NCI-H526 (cell line): ENCODE measurements around the gene MAP4K3.
A peak's percentile ranks its signal among the peaks of the same experiment; 100 is the strongest.

ENCODE experiments used
- DNase-seq, 2 experiments: peaks; one replicate each; lab custom pipeline; 2025; lab: John Stamatoyannopoulos, UW

Gene MAP4K3

DNA sequence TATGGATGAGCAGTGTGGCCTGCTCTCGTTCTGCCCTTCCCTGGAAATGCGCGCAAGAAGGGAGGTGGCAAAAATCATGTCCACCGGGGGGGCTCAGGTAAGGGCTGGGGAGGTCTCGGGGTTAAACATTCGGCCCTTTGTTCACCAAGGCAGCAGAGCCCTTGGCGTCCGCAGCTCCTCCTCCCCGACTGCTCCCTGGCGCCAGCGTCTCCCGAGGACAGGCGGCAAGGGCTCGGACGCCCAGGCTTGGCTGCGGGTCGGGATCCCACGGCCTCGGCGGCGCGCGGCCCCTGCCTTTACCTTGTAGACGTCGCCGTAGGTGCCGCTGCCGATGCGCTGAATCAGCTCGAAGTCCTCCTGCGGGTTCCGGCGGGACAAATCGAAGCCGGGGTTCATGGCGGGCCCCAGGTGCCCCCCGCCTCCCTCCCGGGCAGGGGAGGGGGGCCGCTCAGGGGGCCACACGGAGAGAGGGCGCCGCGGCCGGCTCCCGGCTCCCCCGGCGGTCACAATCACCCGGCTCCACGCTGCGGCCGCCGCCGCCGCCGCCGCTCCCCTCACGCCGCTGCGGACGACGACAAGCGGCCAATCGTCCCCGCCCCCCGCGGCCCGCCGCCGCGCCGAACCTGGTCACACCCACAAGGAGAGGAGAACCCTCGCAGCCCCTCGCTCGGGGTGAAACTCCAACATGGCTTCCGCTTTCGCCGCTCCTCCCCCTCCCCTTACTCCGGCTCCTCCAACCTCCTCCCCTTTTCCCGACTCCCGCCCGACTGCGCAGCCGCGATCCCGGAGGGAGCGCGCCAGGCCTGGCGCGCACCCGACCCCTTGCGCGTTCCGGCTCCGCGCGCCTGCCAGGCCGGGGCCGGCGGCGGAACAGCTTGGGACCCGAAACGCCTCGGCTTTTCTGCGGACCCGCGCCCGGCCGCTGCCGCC lies at the start of gene MAP4K3:
Gene MAP4K3, minus strand, starts transcription at position 694 of the 930 bp plus-strand sequence. Its CDS starts 298 bp downstream, at position 396.
- peak; percentile 90 to 98 for DNase-seq

DNA sequence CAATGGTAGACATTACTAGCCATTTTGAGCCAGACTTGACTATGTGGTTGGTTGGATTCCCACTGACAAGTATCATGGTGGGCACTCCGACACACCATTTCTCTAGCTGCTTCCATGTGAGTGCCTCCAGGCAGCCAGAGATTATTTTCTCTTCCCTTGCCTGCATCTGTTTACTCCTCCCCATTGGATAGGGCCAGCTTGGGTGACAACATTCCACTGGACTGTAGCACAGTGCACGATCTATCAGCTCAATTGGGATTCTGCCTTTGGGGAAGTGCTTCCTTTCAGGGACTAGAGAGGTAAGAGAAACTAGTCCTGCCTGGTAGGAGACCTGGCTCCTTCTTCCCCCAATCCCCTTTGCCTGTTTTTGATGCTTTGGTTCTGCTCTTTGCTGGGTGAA lies 49.0 kb upstream of the MAP4K3 start:
- no peak for DNase-seq

DNA sequence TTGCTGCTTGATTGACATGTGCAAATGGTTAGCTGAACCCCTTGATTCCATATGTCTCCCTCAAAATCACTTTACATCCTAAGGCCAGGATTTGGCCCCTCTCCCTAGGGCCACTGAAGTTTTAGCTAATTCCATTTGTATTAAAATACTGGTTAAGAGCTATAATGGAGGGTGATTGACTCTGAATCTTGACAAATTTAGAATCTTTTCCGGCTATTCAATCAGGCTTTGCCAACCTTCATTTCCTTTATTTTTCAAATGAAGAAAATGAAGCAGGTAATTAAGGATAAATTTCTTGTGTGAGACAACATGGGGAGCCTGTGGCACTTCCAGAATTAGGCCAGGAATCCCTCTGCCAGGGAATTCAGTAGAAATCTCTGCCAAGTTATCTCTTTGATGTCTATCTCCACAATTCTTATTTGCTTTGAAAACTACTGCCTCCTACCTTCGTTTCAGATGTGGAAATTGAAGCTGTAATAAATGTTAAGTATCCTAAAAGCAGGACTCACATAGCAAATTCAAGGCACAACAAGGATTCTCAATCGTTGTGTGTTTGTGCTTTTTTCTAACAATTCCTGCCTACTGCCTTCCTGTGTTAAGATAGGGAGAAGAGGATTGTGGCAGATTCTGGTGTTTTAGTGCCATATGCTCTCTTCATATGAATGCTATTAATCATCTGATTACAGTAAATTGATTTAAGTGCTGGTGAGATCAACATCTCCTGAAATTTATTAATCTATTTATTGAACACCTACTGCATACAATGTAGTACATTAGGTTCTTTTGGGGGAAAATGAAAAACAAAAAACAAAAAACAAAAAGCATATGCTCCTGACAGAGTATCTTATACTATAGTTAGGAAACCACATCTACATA lies 47.8 kb upstream of the MAP4K3 start:
- no peak for DNase-seq

DNA sequence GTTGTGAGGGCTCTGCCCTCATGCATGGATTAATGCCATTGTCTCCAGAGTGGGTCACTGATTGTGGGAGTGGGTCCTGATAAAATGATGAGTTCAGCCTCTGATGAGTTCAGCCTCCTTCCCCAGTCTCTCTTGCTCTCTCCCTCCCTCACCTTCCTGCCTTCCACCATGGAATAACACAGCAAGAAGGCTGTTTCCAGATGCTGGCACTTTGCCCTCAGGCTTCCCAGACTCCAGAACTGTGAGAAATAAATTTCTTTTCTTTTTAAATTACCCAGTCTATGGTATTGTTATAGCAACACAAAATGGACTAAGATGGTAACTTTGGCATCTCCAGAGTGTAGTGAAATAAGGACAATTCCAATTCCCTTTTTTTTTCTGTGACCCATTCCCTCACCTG lies 47.1 kb upstream of the MAP4K3 start:
- DNase-seq, result no peak

DNA sequence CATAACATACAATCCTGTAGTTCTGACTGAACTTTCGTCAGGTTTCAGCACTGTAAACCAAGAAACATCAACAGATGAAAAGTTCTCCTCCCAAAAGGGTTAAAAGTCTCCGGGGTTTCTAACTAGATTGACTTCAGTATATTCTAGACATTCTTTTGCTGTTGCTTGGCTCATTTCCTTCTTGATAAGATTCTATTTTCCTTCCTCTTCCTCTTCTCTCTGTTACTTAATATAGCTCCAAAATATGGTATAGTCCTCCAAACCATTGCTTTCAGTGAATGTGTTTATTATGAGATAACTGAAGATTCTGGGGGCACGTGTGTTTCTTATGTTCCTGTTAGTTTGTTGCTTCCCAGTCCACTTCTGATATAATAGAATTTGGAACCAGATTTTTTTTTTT lies 46.4 kb upstream of the MAP4K3 start:
- no peak for DNase-seq

GRCh38 chr2:39481611-39482010 lies 44.5 kb upstream of the MAP4K3 start:
- DNase-seq, result no peak

DNA sequence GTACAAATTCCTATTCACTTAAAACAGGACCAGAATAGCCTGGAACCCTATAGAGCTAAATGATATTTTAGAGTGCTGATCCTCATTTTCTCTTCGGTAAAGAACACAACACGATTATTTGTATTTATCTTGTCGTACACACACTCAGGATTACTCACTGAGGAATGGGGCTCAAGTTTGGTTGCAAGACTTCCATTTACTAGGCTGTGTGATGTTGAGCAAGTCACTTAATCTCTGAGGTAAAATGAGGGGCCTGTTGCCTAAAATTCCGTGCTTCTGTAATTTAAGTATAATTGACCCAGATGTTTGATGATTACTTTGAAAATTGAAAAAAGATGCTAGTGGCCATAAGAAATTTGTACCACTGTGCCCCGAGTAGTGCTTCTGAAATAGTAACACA lies 42.6 kb upstream of the MAP4K3 start:
- no peak for DNase-seq

- DNase-seq, result peak in 1 of 2 experiments; percentile 26
Measured at GRCh38 chr2:39479053-39479670, 42.1 kb upstream of the MAP4K3 start.

- no peak for DNase-seq
Measured at GRCh38 chr2:39476524-39476923, 39.4 kb upstream of the MAP4K3 start.

DNA sequence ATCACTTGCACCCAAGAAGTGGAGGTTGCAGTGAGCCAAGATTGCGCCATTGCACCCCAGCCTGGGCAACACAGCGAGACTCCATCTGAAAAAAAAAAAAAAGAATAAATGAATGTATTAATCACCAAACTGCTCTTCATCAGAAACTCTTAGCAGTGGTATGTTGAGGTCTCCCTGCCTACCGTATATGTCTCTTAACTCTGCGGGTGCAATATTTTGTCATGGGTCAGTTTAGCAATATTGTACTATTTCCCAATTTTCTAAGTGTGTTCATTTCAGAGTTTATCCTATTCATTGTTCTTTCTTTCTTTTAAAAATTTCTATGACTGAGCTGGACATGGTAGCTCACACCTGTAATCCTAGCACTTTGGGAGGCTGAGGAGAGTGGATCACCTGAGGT lies 37.9 kb upstream of the MAP4K3 start:
- DNase-seq, result no peak

GRCh38 chr2:39470580-39470979 lies 33.5 kb upstream of the MAP4K3 start:
- no peak for DNase-seq

- no peak for DNase-seq
Measured at GRCh38 chr2:39469807-39470206, 32.7 kb upstream of the MAP4K3 start.

- no peak for DNase-seq
Measured at GRCh38 chr2:39468579-39469451, 31.7 kb upstream of the MAP4K3 start.

DNA sequence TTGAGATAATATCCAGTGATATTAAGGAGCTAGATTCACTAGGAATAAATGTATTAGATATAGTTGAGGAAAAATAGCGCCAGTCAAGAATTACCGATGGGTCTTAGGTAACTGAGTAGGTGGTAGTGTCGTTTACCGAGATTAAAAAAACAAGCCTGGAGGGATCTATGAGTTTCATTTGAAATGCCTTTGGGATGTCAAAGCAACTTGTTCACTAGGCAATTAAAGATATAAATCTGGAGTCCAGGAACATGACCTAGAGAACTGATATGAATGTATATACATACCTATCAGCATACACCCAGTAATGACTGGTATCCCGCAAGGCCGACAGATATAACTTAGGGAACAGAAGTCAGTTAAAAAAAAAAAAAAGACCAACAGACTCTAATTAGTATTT lies 29.2 kb upstream of the MAP4K3 start:
- DNase-seq, result no peak

GRCh38 chr2:39464864-39465263 lies 27.8 kb upstream of the MAP4K3 start:
- no peak for DNase-seq

- DNase-seq, result no peak
Measured at GRCh38 chr2:39455826-39456225, 18.7 kb upstream of the MAP4K3 start.

DNA sequence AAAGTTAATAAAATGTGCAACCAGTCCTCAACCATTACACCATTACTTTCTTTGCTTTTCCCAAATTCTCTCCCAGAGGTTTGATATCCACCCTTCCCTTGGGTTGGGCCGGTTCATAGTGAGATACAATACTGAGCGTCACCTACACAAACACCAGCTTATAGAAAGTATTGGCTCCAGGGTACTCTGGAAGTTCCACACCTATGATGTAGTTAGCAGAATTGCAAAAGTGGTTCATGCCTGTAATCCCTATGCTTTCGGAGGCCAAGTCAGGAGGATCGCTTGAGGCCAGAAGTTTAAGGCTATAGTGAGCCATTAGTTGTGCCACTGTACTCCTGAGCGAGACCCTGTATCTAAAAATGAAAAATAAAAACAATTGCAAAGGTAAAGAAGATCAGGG lies 15.3 kb upstream of the MAP4K3 start:
- DNase-seq, result no peak

DNA sequence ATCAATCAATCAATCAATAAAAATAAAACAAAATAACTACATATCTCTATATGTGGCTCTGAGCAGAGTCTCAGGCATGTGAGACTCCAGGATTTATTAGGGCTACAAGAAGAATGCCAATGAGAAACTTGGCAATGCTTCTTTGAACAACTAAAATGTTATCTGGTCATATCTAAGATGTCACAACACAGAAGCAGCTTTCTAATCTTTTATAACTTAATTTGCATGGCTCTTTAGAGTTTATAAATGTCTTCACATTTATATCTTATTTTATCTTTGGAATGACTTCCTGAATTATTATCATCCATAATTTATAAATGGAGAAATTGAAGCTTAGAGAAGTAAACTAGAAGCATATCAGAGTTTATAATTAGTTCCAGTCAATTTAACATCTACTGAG lies 14.9 kb upstream of the MAP4K3 start:
- DNase-seq, result no peak

- no peak for DNase-seq
Measured at GRCh38 chr2:39448169-39448502, 11.1 kb upstream of the MAP4K3 start.

GRCh38 chr2:39447266-39448168 lies 10.4 kb upstream of the MAP4K3 start:
- DNase-seq, result no peak

- DNase-seq, result no peak
Measured at GRCh38 chr2:39445934-39446333, 8.8 kb upstream of the MAP4K3 start.
